ENCODE data around the gene UCN.
A peak's percentile ranks its signal among the peaks of the same experiment; 100 is the strongest.

The UCN gene

GRCh38 chr2:27296481-27296880, 11.8 kb downstream of the UCN start:
- no peak overlapping the region for H3K4me3 ChIP-seq (replicated peaks; ENCODE audit: insufficient read depth, low read length)
- DNase-seq (ENCODE audit: low read depth in 1 of 2, low spot score in 1 of 2) = peak in 1 of 2 experiments; percentile 53
- no peaks in the 10 kb centered on the region for H3K27me3 ChIP-seq (ENCODE audit: insufficient read depth, poor library complexity, severe bottlenecking)
- TF ChIP-seq GABPA (IDR thresholded peaks at IDR 0.05; ENCODE audit: low read depth) = no peak
- TF ChIP-seq POLR2AphosphoS5 (IDR thresholded peaks at IDR 0.05; ENCODE audit: low read depth) = no peak
- no peak for TF ChIP-seq REST (IDR thresholded peaks at IDR 0.05; ENCODE audit: insufficient replicate concordance, low read depth)
- no peak for TF ChIP-seq SPI1 (IDR thresholded peaks at IDR 0.05; ENCODE audit: borderline replicate concordance, low read depth)
- no peak for TF ChIP-seq CTCF (IDR thresholded peaks at IDR 0.05; ENCODE audit: insufficient read depth, low read length)
- H3K27ac ChIP-seq (replicated peaks) = no peak overlapping the region

DNA sequence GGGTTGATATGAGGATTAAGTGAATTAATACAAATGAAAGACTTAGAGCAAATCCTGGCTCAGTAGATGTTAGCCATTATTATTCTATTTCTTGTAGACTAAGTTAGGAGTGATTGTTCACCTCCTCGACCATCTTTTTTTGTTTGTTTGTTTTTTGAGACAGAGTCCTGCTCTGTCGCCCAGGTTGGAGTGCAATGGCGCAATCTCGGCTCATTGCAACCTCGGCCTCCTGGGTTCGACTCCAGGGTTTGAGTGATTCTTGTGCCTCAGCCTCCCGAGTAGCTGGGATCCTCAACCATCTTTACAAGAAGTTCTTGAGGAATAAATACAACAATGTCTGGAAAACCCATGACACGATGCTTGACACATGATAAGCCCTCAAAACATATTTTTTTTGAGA, 13.3 kb downstream of the UCN start:
- no peak overlapping the region for H3K27ac ChIP-seq (replicated peaks)
- no peak for DNase-seq (ENCODE audit: low read depth in 1 of 2, low spot score in 1 of 2)
- TF ChIP-seq POLR2AphosphoS5 (IDR thresholded peaks at IDR 0.05; ENCODE audit: low read depth) (no peak), SPI1 (IDR thresholded peaks at IDR 0.05; ENCODE audit: borderline replicate concordance, low read depth) (no peak), GABPA (IDR thresholded peaks at IDR 0.05; ENCODE audit: low read depth) (no peak), CTCF (IDR thresholded peaks at IDR 0.05; ENCODE audit: insufficient read depth, low read length) (no peak), REST (IDR thresholded peaks at IDR 0.05; ENCODE audit: insufficient replicate concordance, low read depth) (no peak)
- peaks cover 2% of the 10 kb centered on the region for H3K27me3 ChIP-seq (ENCODE audit: insufficient read depth, poor library complexity, severe bottlenecking)
- H3K4me3 ChIP-seq (replicated peaks; ENCODE audit: insufficient read depth, low read length) = no peak overlapping the region

DNA sequence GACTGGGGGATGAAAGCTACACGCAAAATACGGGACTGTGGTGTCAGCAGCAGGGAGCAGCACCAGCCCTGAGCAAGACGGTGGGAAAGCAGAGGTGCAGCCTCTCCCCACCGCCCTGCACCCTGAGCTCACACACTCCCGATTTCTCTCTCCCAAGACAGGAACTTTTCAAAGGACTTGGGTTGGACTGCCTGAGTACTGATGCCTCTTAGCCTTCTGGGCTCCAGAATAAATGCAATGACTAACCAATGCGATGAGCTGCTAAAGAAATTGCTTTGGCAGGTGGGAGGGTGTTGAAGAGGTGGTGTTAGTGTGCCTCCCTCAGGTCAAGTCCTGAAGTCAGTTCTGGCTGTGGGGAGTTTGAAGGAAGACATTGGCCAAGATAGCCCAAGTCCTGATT, 16.4 kb downstream of the UCN start:
- no peak for DNase-seq (ENCODE audit: low read depth in 1 of 2, low spot score in 1 of 2)
- no peak overlapping the region for H3K4me3 ChIP-seq (replicated peaks; ENCODE audit: insufficient read depth, low read length)
- H3K27me3 ChIP-seq (ENCODE audit: insufficient read depth, poor library complexity, severe bottlenecking) = peaks cover 2% of the 10 kb centered on the region
- TF ChIP-seq POLR2AphosphoS5 (IDR thresholded peaks at IDR 0.05; ENCODE audit: low read depth) = no peak
- TF ChIP-seq CTCF (IDR thresholded peaks at IDR 0.05; ENCODE audit: insufficient read depth, low read length) = no peak
- TF ChIP-seq GABPA (IDR thresholded peaks at IDR 0.05; ENCODE audit: low read depth) = no peak
- TF ChIP-seq SPI1 (IDR thresholded peaks at IDR 0.05; ENCODE audit: borderline replicate concordance, low read depth) = no peak
- no peak for TF ChIP-seq REST (IDR thresholded peaks at IDR 0.05; ENCODE audit: insufficient replicate concordance, low read depth)
- no peak overlapping the region for H3K27ac ChIP-seq (replicated peaks)

Data from HL-60 (cell line).